OCI-LY3 (cell line): ENCODE measurements around the gene XXYLT1.

Experiments used
- H2AFZ ChIP-seq: fragments of 200-600, 300-600 bp; shearing (Covaris generic); 2 replicates; pipeline ENCODE4 v1.6.0; 2014; ENCODE audit warnings: antibody characterized with exemption, low read depth, low read length
- H3K27ac ChIP-seq: fragments of 200-600, 300-600 bp; sonication (generic); 2 replicates; pipeline ENCODE4 v1.5.1; 2014; ENCODE audit warnings: mild to moderate bottlenecking, low read length, moderate library complexity, mixed read lengths
- H3K27me3 ChIP-seq: fragments of 200-600, 300-600 bp; sonication (generic); 2 replicates; pipeline ENCODE4 v1.6.1; 2014; ENCODE audit warnings: low read depth, low read length, mixed read lengths
- H3K36me3 ChIP-seq: fragments of 200-600, 300-600 bp; sonication (generic); replicated peaks from 2 replicates; pipeline ENCODE3; 2014; ENCODE audit warnings: low read depth, low read length, mixed read lengths
- H3K4me1 ChIP-seq: fragments of 300-600, 200-600 bp; sonication (generic); 2 replicates; pipeline ENCODE4 v1.6.1; 2014; ENCODE audit warnings: low read length, mixed read lengths
- H3K4me2 ChIP-seq: fragments of 200-600, 300-600 bp; sonication (generic); 2 replicates; pipeline ENCODE4 v1.6.1; 2014; ENCODE audit warnings: low read length, mixed read lengths
- H3K4me3 ChIP-seq: fragments of 300-600, 200-600 bp; sonication (generic); 2 replicates; pipeline ENCODE4 v1.5.1; 2014; ENCODE audit warnings: antibody characterized with exemption, mild to moderate bottlenecking, low read length, moderate library complexity
- H3K79me2 ChIP-seq: fragments of 300-600, 200-600 bp; shearing (Covaris generic); 2 replicates; pipeline ENCODE4 v1.6.1; 2014; ENCODE audit warnings: mild to moderate bottlenecking, low read length, mixed read lengths
- H3K9ac ChIP-seq: fragments of 300-600, 200-600 bp; shearing (Covaris generic); 2 replicates; pipeline ENCODE4 v1.6.0; 2014; ENCODE audit warnings: mild to moderate bottlenecking, low read length, moderate library complexity
- H3K9me3 ChIP-seq: fragments of 200-600, 300-600 bp; shearing (Covaris generic); 2 replicates; pipeline ENCODE4 v1.6.1; 2014; ENCODE audit warnings: low read length, mixed read lengths; ENCODE audit not compliant: insufficient read depth
- H4K20me1 ChIP-seq: fragments of 200-600, 300-600 bp; sonication (generic); 2 replicates; pipeline ENCODE4 v1.6.1; 2016; ENCODE audit warnings: low read length, mixed read lengths; ENCODE audit not compliant: insufficient read depth
- CTCF ChIP-seq: fragments of 200-600, 300-600 bp; sonication (generic); IDR thresholded peaks from 2 replicates; pipeline ENCODE4 v1.5.1; 2014; ENCODE audit warnings: antibody characterized with exemption, low read length, low read depth
- EZH2phosphoT487 ChIP-seq: fragments of 200-600 bp; shearing (Covaris generic); IDR thresholded peaks from 2 replicates; pipeline ENCODE4 v1.6.1; 2018; ENCODE audit warnings: antibody characterized with exemption, mixed run types, low read depth

Gene XXYLT1

GRCh38 chr3:195075199-195075940 lies 195.6 kb downstream of the XXYLT1 start:
- Histone ChIP-seq H3K36me3 (no peaks in the 10 kb centered on the region), H4K20me1 (no peaks in the 10 kb centered on the region), H3K27me3 (no peaks in the 10 kb centered on the region), H3K9ac (no peak overlapping the region), H3K27ac (no peak overlapping the region), H3K4me3 (no peak overlapping the region), H3K4me1 (peaks cover 8% of the 10 kb centered on the region), H3K9me3 (no peaks in the 10 kb centered on the region), H3K4me2 (no peak overlapping the region), H2AFZ (no peak overlapping the region), H3K79me2 (no peaks in the 10 kb centered on the region)
- TF ChIP-seq CTCF, result no peak

GRCh38 chr3:195073866-195074860 lies 196.8 kb downstream of the XXYLT1 start:
- no peak overlapping the region for H3K4me2 ChIP-seq
- H3K27ac ChIP-seq, result no peak overlapping the region
- no peak overlapping the region for H3K4me3 ChIP-seq
- TF ChIP-seq CTCF (no peak), EZH2phosphoT487 (no peak)
- no peak overlapping the region for H3K9ac ChIP-seq
- H3K9me3 ChIP-seq, result no peaks in the 10 kb centered on the region
- H3K36me3 ChIP-seq, result no peaks in the 10 kb centered on the region
- H3K27me3 ChIP-seq, result no peaks in the 10 kb centered on the region
- no peaks in the 10 kb centered on the region for H3K4me1 ChIP-seq
- H4K20me1 ChIP-seq, result no peaks in the 10 kb centered on the region
- no peak overlapping the region for H2AFZ ChIP-seq
- no peaks in the 10 kb centered on the region for H3K79me2 ChIP-seq

GRCh38 chr3:195072916-195073564 lies 197.9 kb downstream of the XXYLT1 start:
- no peaks in the 10 kb centered on the region for H3K4me1 ChIP-seq

More at GRCh38 chr3:195072916-195073564, 197.9 kb downstream of the XXYLT1 start:
- Histone ChIP-seq H3K36me3 (no peaks in the 10 kb centered on the region), H3K9me3 (no peaks in the 10 kb centered on the region), H3K27ac (no peak overlapping the region), H4K20me1 (no peaks in the 10 kb centered on the region), H2AFZ (no peak overlapping the region), H3K9ac (no peak overlapping the region), H3K27me3 (no peaks in the 10 kb centered on the region), H3K4me2 (no peak overlapping the region), H3K79me2 (no peaks in the 10 kb centered on the region), H3K4me3 (no peak overlapping the region)
- TF ChIP-seq CTCF (no peak), EZH2phosphoT487 (no peak)
